ENCODE results near the gene LRRC27.

Gene LRRC27

GRCh38 chr10:132403511-132404168, 71.6 kb downstream of the LRRC27 start:
- Histone ChIP-seq H3K9ac (ENCODE audit: low read length) (no peak overlapping the region), H3K36me3 (ENCODE audit: control insufficient read depth, insufficient read depth, low read length, severe bottlenecking) (peaks cover 18% of the 10 kb centered on the region), H3K27me3 (replicated peaks; ENCODE audit: control insufficient read depth, insufficient read depth, low read length) (no peaks in the 10 kb centered on the region), H3K4me1 (ENCODE audit: control insufficient read depth, insufficient read depth, low read length) (peaks cover under 1% of the 10 kb centered on the region), H3K4me3 (ENCODE audit: low read length) (no peak overlapping the region), H3K9me3 (ENCODE audit: control insufficient read depth, low read length) (no peaks in the 10 kb centered on the region)
- DNase-seq (ENCODE audit: low read depth): no peak

- no peak overlapping the region for H3K4me3 ChIP-seq (ENCODE audit: low read length)
- H3K9me3 ChIP-seq (ENCODE audit: control insufficient read depth, low read length): no peaks in the 10 kb centered on the region
- no peaks in the 10 kb centered on the region for H3K27me3 ChIP-seq (replicated peaks; ENCODE audit: control insufficient read depth, insufficient read depth, low read length)
- no peak overlapping the region for H3K9ac ChIP-seq (ENCODE audit: low read length)
- H3K4me1 ChIP-seq (ENCODE audit: control insufficient read depth, insufficient read depth, low read length): no peaks in the 10 kb centered on the region
- H3K36me3 ChIP-seq (ENCODE audit: control insufficient read depth, insufficient read depth, low read length, severe bottlenecking): peaks cover 18% of the 10 kb centered on the region
- no peak for DNase-seq (ENCODE audit: low read depth)
Observed at GRCh38 chr10:132404169-132404880, 72.3 kb downstream of the LRRC27 start.

- DNase-seq (ENCODE audit: low read depth): no peak
- H3K36me3 ChIP-seq (ENCODE audit: control insufficient read depth, insufficient read depth, low read length, severe bottlenecking): peaks cover 18% of the 10 kb centered on the region
- H3K4me1 ChIP-seq (ENCODE audit: control insufficient read depth, insufficient read depth, low read length): no peaks in the 10 kb centered on the region
- H3K4me3 ChIP-seq (ENCODE audit: low read length): no peak overlapping the region
- H3K27me3 ChIP-seq (replicated peaks; ENCODE audit: control insufficient read depth, insufficient read depth, low read length): no peaks in the 10 kb centered on the region
- H3K9me3 ChIP-seq (ENCODE audit: control insufficient read depth, low read length): no peaks in the 10 kb centered on the region
- no peak overlapping the region for H3K9ac ChIP-seq (ENCODE audit: low read length)
Observed at GRCh38 chr10:132404911-132405462, 73.0 kb downstream of the LRRC27 start.

GRCh38 chr10:132405463-132405991, 73.5 kb downstream of the LRRC27 start:
- Histone ChIP-seq H3K9me3 (ENCODE audit: control insufficient read depth, low read length) (no peaks in the 10 kb centered on the region), H3K27me3 (replicated peaks; ENCODE audit: control insufficient read depth, insufficient read depth, low read length) (no peaks in the 10 kb centered on the region), H3K9ac (ENCODE audit: low read length) (no peak overlapping the region), H3K4me1 (ENCODE audit: control insufficient read depth, insufficient read depth, low read length) (no peaks in the 10 kb centered on the region), H3K36me3 (ENCODE audit: control insufficient read depth, insufficient read depth, low read length, severe bottlenecking) (peaks cover 18% of the 10 kb centered on the region), H3K4me3 (ENCODE audit: low read length) (no peak overlapping the region)
- DNase-seq (ENCODE audit: low read depth): no peak

- Histone ChIP-seq H3K27me3 (replicated peaks; ENCODE audit: control insufficient read depth, insufficient read depth, low read length) (no peaks in the 10 kb centered on the region), H3K9ac (ENCODE audit: low read length) (no peak overlapping the region), H3K36me3 (ENCODE audit: control insufficient read depth, insufficient read depth, low read length, severe bottlenecking) (peaks cover 18% of the 10 kb centered on the region), H3K4me3 (ENCODE audit: low read length) (no peak overlapping the region), H3K9me3 (ENCODE audit: control insufficient read depth, low read length) (no peaks in the 10 kb centered on the region), H3K4me1 (ENCODE audit: control insufficient read depth, insufficient read depth, low read length) (peaks cover 2% of the 10 kb centered on the region)
- DNase-seq (ENCODE audit: low read depth): no peak
Observed at GRCh38 chr10:132406181-132406580, 74.2 kb downstream of the LRRC27 start.

GRCh38 chr10:132406750-132407149, 74.8 kb downstream of the LRRC27 start:
- no peaks in the 10 kb centered on the region for H3K9me3 ChIP-seq (ENCODE audit: control insufficient read depth, low read length)

GRCh38 chr10:132407243-132407746, 75.3 kb downstream of the LRRC27 start:
- Histone ChIP-seq H3K9ac (ENCODE audit: low read length) (no peak overlapping the region), H3K4me3 (ENCODE audit: low read length) (no peak overlapping the region), H3K9me3 (ENCODE audit: control insufficient read depth, low read length) (no peaks in the 10 kb centered on the region), H3K4me1 (ENCODE audit: control insufficient read depth, insufficient read depth, low read length) (peaks cover 13% of the 10 kb centered on the region), H3K36me3 (ENCODE audit: control insufficient read depth, insufficient read depth, low read length, severe bottlenecking) (peaks cover 18% of the 10 kb centered on the region), H3K27me3 (replicated peaks; ENCODE audit: control insufficient read depth, insufficient read depth, low read length) (no peaks in the 10 kb centered on the region)
- DNase-seq (ENCODE audit: low read depth): no peak

More at GRCh38 chr10:132406750-132407149, 74.8 kb downstream of the LRRC27 start:
- no peak overlapping the region for H3K9ac ChIP-seq (ENCODE audit: low read length)
- peaks cover 18% of the 10 kb centered on the region for H3K36me3 ChIP-seq (ENCODE audit: control insufficient read depth, insufficient read depth, low read length, severe bottlenecking)
- no peaks in the 10 kb centered on the region for H3K27me3 ChIP-seq (replicated peaks; ENCODE audit: control insufficient read depth, insufficient read depth, low read length)
- no peak for DNase-seq (ENCODE audit: low read depth)
- H3K4me3 ChIP-seq (ENCODE audit: low read length): no peak overlapping the region
- H3K4me1 ChIP-seq (ENCODE audit: control insufficient read depth, insufficient read depth, low read length): peaks cover 8% of the 10 kb centered on the region

- DNase-seq (ENCODE audit: low read depth): peak; percentile 49
- Histone ChIP-seq H3K9ac (ENCODE audit: low read length) (no peak overlapping the region), H3K4me1 (ENCODE audit: control insufficient read depth, insufficient read depth, low read length) (peaks cover 15% of the 10 kb centered on the region), H3K27me3 (replicated peaks; ENCODE audit: control insufficient read depth, insufficient read depth, low read length) (no peaks in the 10 kb centered on the region), H3K9me3 (ENCODE audit: control insufficient read depth, low read length) (no peaks in the 10 kb centered on the region), H3K4me3 (ENCODE audit: low read length) (no peak overlapping the region), H3K36me3 (ENCODE audit: control insufficient read depth, insufficient read depth, low read length, severe bottlenecking) (peaks cover 18% of the 10 kb centered on the region)
Observed at GRCh38 chr10:132407846-132408278, 75.9 kb downstream of the LRRC27 start.

- peaks cover 15% of the 10 kb centered on the region for H3K4me1 ChIP-seq (ENCODE audit: control insufficient read depth, insufficient read depth, low read length)
- no peak for DNase-seq (ENCODE audit: low read depth)
Observed at GRCh38 chr10:132408367-132408781, 76.4 kb downstream of the LRRC27 start.

GRCh38 chr10:132408823-132409666, 77.1 kb downstream of the LRRC27 start:
- Histone ChIP-seq H3K4me3 (ENCODE audit: low read length) (no peak overlapping the region), H3K4me1 (ENCODE audit: control insufficient read depth, insufficient read depth, low read length) (peaks cover 15% of the 10 kb centered on the region), H3K27me3 (replicated peaks; ENCODE audit: control insufficient read depth, insufficient read depth, low read length) (no peaks in the 10 kb centered on the region), H3K9me3 (ENCODE audit: control insufficient read depth, low read length) (no peaks in the 10 kb centered on the region), H3K9ac (ENCODE audit: low read length) (no peak overlapping the region), H3K36me3 (ENCODE audit: control insufficient read depth, insufficient read depth, low read length, severe bottlenecking) (peaks cover 18% of the 10 kb centered on the region)
- DNase-seq (ENCODE audit: low read depth): no peak

More at GRCh38 chr10:132408367-132408781, 76.4 kb downstream of the LRRC27 start:
- no peaks in the 10 kb centered on the region for H3K27me3 ChIP-seq (replicated peaks; ENCODE audit: control insufficient read depth, insufficient read depth, low read length)
- no peak overlapping the region for H3K9ac ChIP-seq (ENCODE audit: low read length)
- no peaks in the 10 kb centered on the region for H3K9me3 ChIP-seq (ENCODE audit: control insufficient read depth, low read length)
- H3K36me3 ChIP-seq (ENCODE audit: control insufficient read depth, insufficient read depth, low read length, severe bottlenecking): peaks cover 18% of the 10 kb centered on the region
- no peak overlapping the region for H3K4me3 ChIP-seq (ENCODE audit: low read length)
